ENCODE data around the gene BIN2. TPM values are rescaled to one million over a fixed set of nuclear protein-coding genes. Genes with fewer than 3 reads are reported as not detected.

Gene BIN2
- total and polyA plus RNA-seq, 2 of the 13 experiments (the other 11 are each of a cell fraction or from before 2014, with no cell fraction given) = not detected

DNA sequence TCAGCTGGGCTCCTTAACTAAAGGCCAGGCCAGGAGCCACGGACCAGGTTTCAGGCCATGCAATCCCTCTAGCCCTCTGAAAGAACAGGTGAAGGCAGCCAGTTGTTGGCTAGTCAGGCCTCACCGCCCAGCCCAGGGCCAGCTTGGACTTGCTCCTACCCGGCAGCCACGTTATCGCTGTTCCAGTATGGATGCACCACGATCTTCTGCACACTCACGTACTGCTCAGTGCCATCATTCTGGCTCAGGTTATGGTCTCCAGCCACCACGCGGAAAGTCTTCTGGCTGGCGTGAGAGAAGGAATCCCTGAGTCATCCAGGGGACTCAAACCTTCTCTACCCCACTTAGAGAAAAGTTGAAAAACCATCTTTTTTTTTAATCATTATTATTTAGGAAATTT lies 18.4 kb upstream of the BIN2 start:
- Histone ChIP-seq H3K36me3 (replicated peaks in 1 of 2; ENCODE audit: control insufficient read depth in 1 of 2, insufficient read depth in 2 of 2, low read length in 2 of 2) (no peaks in the 10 kb centered on the region), H3K27me3 (ENCODE audit: control insufficient read depth in 1 of 2, insufficient read depth in 2 of 2, low read length in 2 of 2) (no peaks in the 10 kb centered on the region), H3K9ac (ENCODE audit: insufficient read depth, low read depth, low read length) (no peak overlapping the region), H3K4me3 (replicated peaks in 1 of 3; ENCODE audit: insufficient read depth in 1 of 3, low read depth in 2 of 3, low read length in 3 of 3) (no peak overlapping the region), H4K20me1 (ENCODE audit: insufficient read depth, low read length) (no peaks in the 10 kb centered on the region), H3K4me2 (ENCODE audit: low read depth, low read length) (0 out of 2 replicates have a peak overlapping the region, but pooled peaks have one; percentile 7), H3K27ac (ENCODE audit: extremely low read length, insufficient read depth, low read length) (no peak overlapping the region), H3K79me2 (ENCODE audit: insufficient read depth, low read length) (no peaks in the 10 kb centered on the region), H2AFZ (ENCODE audit: low read length) (no peak overlapping the region), H3K4me1 (ENCODE audit: insufficient read depth, low read length) (peaks cover 9% of the 10 kb centered on the region; the same call in 1 of the 2 replicates), H3K9me3 (ENCODE audit: low read length) (no peaks in the 10 kb centered on the region)
- TF ChIP-seq NFE2L2 (IDR thresholded peaks at IDR 0.05; ENCODE audit: low read length) (no peak), ZNF253 (CRISPR knock-in tag; IDR thresholded peaks at IDR 0.05; ENCODE audit: borderline replicate concordance) (no peak), ZNF451 (CRISPR knock-in tag; IDR thresholded peaks at IDR 0.05) (no peak), ZSCAN30 (CRISPR knock-in tag; IDR thresholded peaks at IDR 0.05) (no peak), EZH2 (conservative IDR thresholded peaks at IDR 0.05; ENCODE audit: low read depth, low read length) (no peak), TMF1 (CRISPR knock-in tag; IDR thresholded peaks at IDR 0.05; ENCODE audit: low read depth) (no peak), ZKSCAN1 (IDR thresholded peaks at IDR 0.05; ENCODE audit: low read length) (no peak), SMC3 (IDR thresholded peaks at IDR 0.05; ENCODE audit: low read length) (no peak), ZNF44 (CRISPR knock-in tag; IDR thresholded peaks at IDR 0.05) (no peak)
- TF ChIP-seq, protein P1, sequence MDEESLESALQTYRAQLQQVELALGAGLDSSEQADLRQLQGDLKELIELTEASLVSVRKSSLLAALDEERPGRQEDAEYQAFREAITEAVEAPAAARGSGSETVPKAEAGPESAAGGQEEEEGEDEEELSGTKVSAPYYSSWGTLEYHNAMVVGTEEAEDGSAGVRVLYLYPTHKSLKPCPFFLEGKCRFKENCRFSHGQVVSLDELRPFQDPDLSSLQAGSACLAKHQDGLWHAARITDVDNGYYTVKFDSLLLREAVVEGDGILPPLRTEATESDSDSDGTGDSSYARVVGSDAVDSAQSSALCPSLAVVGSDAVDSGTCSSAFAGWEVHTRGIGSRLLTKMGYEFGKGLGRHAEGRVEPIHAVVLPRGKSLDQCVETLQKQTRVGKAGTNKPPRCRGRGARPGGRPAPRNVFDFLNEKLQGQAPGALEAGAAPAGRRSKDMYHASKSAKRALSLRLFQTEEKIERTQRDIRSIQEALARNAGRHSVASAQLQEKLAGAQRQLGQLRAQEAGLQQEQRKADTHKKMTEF (CRISPR knock-in tag; IDR thresholded peaks at IDR 0.05) = no peak
- TF ChIP-seq, protein P2, sequence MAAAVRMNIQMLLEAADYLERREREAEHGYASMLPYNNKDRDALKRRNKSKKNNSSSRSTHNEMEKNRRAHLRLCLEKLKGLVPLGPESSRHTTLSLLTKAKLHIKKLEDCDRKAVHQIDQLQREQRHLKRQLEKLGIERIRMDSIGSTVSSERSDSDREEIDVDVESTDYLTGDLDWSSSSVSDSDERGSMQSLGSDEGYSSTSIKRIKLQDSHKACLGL (CRISPR knock-in tag; IDR thresholded peaks at IDR 0.05) = no peak
- WGBS (ENCODE audit: low lambda C conversion rate) = 44% methylated on average over 8 of the region's 10 CpGs
- no peak for FAIRE-seq
- intact Hi-C loops (cut with micrococcal nuclease; ENCODE audit: unreplicated experiment) = loop anchor here (10.0 kb wide), 1 partner anchor 578 kb away; the partner anchor contains the start of gene ATF1
- ATAC-seq = no peak
- CTCF ChIA-PET (ENCODE audit: low intra/inter-chr PET ratio, low total read pairs) = no interaction called here
- POLR2A ChIA-PET = interaction anchor here (2.0 kb wide), 1 partner anchor 73 kb away, joined by 17 read pairs; the partner anchor contains the start of gene SMAGP
- BruUV-seq (replicated peaks) = no TSS peak
- no peak for DNase-seq (ENCODE audit: low spot score)
- in situ Hi-C loops (cut with HindIII; ENCODE audit: extremely low pct_ligation_motif_present, low pct_unique_long_range_greater_than_20kb) = loop anchor here (5.0 kb wide), 1 partner anchor 75 kb away; no protein-coding TSS in a partner anchor

Measured in HepG2 (cell line).